Measurements from ENCODE around the gene POLR3E.

Gene POLR3E

DNA sequence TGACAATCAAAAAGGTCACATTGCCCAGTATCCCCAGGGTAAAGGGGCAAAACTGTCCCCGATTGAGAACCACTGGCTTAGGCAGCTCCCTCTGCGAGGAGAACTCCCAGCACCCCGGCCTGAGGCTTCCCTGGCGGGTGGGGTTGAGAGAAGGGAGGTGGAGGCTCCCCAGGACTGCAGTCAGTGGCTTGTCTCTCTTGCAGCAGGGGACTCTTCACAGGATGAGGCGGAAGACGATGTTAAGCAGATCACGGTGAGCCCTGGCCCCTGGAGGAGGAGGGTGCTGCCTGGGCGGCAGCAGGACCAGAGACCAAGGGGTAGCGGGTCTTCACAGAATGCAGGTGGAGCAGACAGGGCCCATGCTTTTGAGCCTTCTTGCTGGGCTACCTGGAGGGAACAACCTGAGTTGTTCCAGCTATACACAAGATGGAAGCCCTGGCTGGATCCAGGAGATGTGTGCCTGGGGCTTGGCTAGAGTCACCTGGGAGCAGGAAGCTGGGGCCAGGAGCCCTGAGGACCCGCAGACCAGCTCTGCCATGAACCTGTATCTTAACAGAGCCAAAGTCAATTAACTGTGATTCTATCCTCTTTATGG is 16.8 kb downstream of the POLR3E start:
- Histone ChIP-seq H3K4me3 (ENCODE audit: insufficient read depth, low read length, poor library complexity, severe bottlenecking) (no peak overlapping the region), H3F3A (ENCODE audit: insufficient read depth) (no peaks in the 10 kb centered on the region), H3K9ac (ENCODE audit: low read length) (no peak overlapping the region), H3K9me2 (replicated peaks; ENCODE audit: insufficient read depth, low read length) (no peaks in the 10 kb centered on the region), H3K4me2 (ENCODE audit: low read depth, low read length, poor library complexity, severe bottlenecking) (no peak overlapping the region), H3K9me3 (ENCODE audit: insufficient read depth, low read length) (no peaks in the 10 kb centered on the region), H4K20me1 (ENCODE audit: low read depth, low read length) (no peaks in the 10 kb centered on the region), H2AFZ (ENCODE audit: low read depth, low read length, severe bottlenecking) (no peak overlapping the region), H3K27me3 (ENCODE audit: low read length) (no peaks in the 10 kb centered on the region), H3K27ac (ENCODE audit: low read depth, low read length) (no peak overlapping the region), H3K36me3 (ENCODE audit: low read length) (peaks cover under 1% of the 10 kb centered on the region; the same call in 1 of the 2 replicates), H3K79me2 (ENCODE audit: insufficient read depth, low read length) (no peaks in the 10 kb centered on the region)
- TF ChIP-seq, protein P1, sequence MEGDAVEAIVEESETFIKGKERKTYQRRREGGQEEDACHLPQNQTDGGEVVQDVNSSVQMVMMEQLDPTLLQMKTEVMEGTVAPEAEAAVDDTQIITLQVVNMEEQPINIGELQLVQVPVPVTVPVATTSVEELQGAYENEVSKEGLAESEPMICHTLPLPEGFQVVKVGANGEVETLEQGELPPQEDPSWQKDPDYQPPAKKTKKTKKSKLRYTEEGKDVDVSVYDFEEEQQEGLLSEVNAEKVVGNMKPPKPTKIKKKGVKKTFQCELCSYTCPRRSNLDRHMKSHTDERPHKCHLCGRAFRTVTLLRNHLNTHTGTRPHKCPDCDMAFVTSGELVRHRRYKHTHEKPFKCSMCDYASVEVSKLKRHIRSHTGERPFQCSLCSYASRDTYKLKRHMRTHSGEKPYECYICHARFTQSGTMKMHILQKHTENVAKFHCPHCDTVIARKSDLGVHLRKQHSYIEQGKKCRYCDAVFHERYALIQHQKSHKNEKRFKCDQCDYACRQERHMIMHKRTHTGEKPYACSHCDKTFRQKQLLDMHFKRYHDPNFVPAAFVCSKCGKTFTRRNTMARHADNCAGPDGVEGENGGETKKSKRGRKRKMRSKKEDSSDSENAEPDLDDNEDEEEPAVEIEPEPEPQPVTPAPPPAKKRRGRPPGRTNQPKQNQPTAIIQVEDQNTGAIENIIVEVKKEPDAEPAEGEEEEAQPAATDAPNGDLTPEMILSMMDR (IDR thresholded peaks at IDR 0.05; ENCODE audit: insufficient read depth, low read length, poor library complexity, severe bottlenecking), result no peak
- no peak for TF ChIP-seq EZH2phosphoT487 (conservative IDR thresholded peaks at IDR 0.05; ENCODE audit: low read length)

DNA sequence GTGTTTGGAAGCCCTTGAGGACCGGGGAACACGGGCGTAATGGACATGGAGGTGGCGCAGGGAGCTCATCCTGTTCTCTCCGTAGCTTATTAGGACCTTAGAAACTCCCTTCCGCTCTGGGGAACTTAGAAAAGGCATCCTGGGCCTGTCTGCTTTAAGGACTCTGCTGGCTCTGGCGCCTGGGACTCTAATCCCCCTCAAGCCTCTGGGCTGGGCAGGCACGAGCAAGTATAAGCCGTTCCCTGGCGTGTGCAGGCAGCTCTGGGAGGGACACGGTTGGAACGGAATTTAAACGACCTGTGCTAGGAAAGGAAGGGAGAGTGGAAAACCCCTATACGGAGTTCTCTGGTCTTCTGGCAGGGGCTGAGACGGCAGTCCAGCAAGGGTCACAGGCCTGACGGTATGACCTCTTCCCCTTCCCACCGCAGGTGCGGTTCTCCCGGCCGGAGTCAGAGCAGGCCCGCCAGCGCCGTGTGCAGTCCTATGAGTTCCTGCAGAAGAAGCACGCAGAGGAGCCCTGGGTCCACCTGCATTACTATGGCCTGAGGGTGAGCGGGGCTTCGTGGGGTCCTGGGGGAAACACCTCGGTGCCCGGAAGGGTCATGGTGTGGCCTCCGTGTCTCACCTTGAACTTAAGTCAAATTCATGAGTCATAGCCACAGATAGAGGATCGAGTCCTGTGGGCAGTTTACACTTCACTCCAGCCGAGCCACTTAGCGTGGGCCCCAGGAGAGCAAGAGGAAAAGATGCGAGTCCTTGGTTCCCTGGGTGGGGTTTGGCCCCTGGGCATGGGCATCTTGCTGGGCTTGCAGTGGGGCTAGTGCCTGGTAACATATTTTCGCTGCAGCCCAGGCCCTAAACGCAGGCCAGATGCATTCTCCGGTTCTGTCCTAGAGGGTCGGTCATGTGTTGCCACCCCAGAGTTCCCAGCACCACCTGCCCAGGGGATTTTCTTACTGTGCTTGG is 17.7 kb downstream of the POLR3E start:
- H3K9me2 ChIP-seq (replicated peaks; ENCODE audit: insufficient read depth, low read length), result no peaks in the 10 kb centered on the region
- TF ChIP-seq, protein P1 (IDR thresholded peaks at IDR 0.05; ENCODE audit: insufficient read depth, low read length, poor library complexity, severe bottlenecking), result no peak
- no peak for TF ChIP-seq EZH2phosphoT487 (conservative IDR thresholded peaks at IDR 0.05; ENCODE audit: low read length)
- H3K27me3 ChIP-seq (ENCODE audit: low read length), result no peaks in the 10 kb centered on the region
- no peak overlapping the region for H3K9ac ChIP-seq (ENCODE audit: low read length)
- no peak overlapping the region for H3K4me3 ChIP-seq (ENCODE audit: insufficient read depth, low read length, poor library complexity, severe bottlenecking)
- no peaks in the 10 kb centered on the region for H3K79me2 ChIP-seq (ENCODE audit: insufficient read depth, low read length)
- H3K9me3 ChIP-seq (ENCODE audit: insufficient read depth, low read length), result no peaks in the 10 kb centered on the region
- no peaks in the 10 kb centered on the region for H4K20me1 ChIP-seq (ENCODE audit: low read depth, low read length)
- H3K4me2 ChIP-seq (ENCODE audit: low read depth, low read length, poor library complexity, severe bottlenecking), result no peak overlapping the region
- peaks cover 3% of the 10 kb centered on the region; the same call in 1 of the 2 replicates for H3F3A ChIP-seq (ENCODE audit: insufficient read depth)
- H3K27ac ChIP-seq (ENCODE audit: low read depth, low read length), result no peak overlapping the region
- H2AFZ ChIP-seq (ENCODE audit: low read depth, low read length, severe bottlenecking), result no peak overlapping the region
- peaks cover 5% of the 10 kb centered on the region; the same call in 1 of the 2 replicates for H3K36me3 ChIP-seq (ENCODE audit: low read length)

DNA sequence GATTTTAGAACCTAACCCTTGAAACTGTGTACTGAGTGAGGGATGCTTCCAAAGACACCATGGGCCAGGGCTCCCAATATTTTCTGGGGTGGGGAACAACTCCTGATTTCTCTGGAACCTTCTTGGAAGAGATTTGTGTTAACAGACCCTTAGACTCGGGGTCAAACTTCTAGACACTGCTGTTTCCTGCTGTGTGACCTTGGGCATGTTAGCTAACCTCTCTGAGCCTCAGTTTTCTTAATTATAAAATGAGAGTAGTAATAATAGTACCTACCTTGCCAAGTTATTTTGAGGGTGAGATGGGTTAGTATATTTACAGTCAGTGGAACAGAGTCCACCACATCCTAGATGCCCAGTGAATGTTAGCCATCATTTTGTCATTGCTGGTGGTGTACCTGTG is 18.8 kb downstream of the POLR3E start:
- Histone ChIP-seq H3F3A (ENCODE audit: insufficient read depth) (peaks cover 3% of the 10 kb centered on the region; the same call in 1 of the 2 replicates), H3K9ac (ENCODE audit: low read length) (no peak overlapping the region), H3K4me3 (ENCODE audit: insufficient read depth, low read length, poor library complexity, severe bottlenecking) (no peak overlapping the region), H3K4me2 (ENCODE audit: low read depth, low read length, poor library complexity, severe bottlenecking) (no peak overlapping the region), H3K27ac (ENCODE audit: low read depth, low read length) (no peak overlapping the region), H4K20me1 (ENCODE audit: low read depth, low read length) (no peaks in the 10 kb centered on the region), H3K9me2 (replicated peaks; ENCODE audit: insufficient read depth, low read length) (no peaks in the 10 kb centered on the region), H3K9me3 (ENCODE audit: insufficient read depth, low read length) (no peaks in the 10 kb centered on the region), H2AFZ (ENCODE audit: low read depth, low read length, severe bottlenecking) (no peak overlapping the region), H3K27me3 (ENCODE audit: low read length) (no peaks in the 10 kb centered on the region), H3K36me3 (ENCODE audit: low read length) (peaks cover 6% of the 10 kb centered on the region; the same call in 1 of the 2 replicates), H3K79me2 (ENCODE audit: insufficient read depth, low read length) (no peaks in the 10 kb centered on the region)
- TF ChIP-seq, protein P1 (IDR thresholded peaks at IDR 0.05; ENCODE audit: insufficient read depth, low read length, poor library complexity, severe bottlenecking), result no peak
- TF ChIP-seq EZH2phosphoT487 (conservative IDR thresholded peaks at IDR 0.05; ENCODE audit: low read length), result no peak

Measured in SU-DHL-6 (cell line).